GM19452 (cell line): ENCODE results near the gene NPLOC4.

ENCODE experiments used
- ATAC-seq: cut with Tn5 transposase; IDR thresholded peaks from one replicate; pipeline ENCODE4 v1.9.1; 2021; ENCODE audit not compliant: unreplicated experiment

Gene NPLOC4

DNA sequence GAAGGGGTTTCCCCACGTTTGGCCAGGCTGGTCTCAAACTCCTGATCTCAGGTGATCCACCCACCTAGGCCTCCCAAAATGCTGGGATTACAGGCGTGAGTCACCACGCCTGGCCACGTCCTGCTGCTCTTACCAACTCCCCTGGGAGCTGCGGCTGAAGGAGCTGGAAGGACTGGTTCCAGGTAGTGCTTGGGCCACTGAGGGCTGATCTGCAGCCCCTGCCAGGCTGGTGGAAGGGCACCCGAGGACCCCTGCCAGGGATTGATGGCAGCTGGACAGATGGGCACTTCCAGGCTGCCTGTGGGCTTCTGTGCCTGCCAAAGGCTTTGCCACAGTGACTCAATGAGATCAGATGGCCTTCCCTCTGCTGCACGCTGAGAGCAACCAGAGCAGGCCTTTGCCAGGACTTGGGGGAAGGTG is 27.1 kb upstream of the NPLOC4 start:
- no peak for ATAC-seq

DNA sequence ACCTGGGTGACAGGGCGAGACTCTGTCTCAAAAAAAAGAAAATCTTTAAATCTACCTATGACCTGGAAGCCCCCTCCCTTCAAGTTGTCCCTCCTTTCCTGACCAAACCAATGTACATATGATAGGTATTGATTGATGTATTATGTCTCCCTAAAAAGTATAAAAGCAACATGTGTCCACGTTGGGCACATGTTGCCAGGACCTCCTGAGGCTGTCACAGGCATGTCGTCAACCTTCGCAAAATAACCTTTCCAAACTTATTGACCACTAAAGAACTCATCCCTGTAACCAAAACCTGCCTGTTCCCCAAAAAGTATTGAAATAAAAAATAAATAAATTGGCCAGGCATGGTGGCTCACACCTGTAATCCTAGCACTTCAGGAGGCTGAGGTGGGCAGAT is 25.1 kb upstream of the NPLOC4 start:
- no peak for ATAC-seq

DNA sequence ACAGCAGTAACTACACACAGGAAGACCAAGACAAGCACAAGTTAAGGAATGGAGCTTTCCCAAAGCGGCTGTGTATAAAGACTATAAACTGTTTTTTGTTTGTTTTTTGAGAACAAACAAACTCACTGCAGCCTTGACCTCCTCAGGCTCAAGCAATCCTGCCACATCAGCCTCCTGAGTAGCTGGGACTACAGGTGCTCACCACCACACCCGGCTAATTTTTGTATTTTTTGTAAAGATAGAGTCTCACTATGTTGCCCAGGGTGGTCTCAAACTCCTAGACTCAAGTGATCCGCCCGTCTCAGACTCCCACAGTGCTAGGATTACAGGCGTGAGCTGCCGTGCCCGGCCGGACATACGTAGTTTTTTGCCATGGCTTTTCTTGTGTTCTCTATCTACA is 23.5 kb upstream of the NPLOC4 start:
- ATAC-seq: no peak

DNA sequence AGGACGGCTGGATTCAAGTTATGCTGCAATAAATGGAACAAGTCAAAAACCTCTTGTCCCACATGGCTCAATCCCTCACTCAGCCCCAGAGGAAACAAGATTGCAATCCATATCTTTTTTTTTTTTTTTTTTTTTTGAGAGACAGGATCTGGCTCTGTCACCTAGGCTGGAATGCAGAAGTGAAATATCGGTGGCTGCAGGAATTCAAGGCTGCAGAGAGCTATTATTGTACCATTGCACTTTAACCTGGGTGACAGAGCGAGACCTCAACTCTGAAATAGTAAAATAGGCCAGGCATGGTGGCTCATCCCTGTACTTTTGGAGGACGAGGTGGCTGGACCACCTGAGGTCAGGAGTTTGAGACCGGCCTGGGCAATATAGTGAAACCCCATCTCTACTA is 22.1 kb upstream of the NPLOC4 start:
- no peak for ATAC-seq

DNA sequence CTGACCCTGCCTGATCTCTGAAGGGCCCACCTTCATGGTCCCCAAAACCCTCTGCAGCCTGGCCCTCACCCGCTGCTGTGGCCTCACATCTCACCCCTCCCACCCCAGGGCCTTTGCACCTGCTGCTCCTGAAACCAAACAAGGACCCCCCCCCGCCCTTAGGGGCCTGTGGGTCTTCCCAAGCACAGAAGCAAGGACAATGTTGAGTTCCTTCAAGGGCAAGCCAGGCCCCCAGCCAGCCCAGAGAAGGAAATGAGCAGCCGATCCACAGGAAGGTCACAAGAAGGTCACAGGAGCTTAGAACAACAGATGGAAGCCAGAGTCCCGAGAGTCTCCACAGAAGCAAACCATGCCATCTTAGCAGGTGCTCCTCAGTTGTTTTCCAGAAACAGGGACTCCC is 19.9 kb upstream of the NPLOC4 start:
- ATAC-seq: no peak

DNA sequence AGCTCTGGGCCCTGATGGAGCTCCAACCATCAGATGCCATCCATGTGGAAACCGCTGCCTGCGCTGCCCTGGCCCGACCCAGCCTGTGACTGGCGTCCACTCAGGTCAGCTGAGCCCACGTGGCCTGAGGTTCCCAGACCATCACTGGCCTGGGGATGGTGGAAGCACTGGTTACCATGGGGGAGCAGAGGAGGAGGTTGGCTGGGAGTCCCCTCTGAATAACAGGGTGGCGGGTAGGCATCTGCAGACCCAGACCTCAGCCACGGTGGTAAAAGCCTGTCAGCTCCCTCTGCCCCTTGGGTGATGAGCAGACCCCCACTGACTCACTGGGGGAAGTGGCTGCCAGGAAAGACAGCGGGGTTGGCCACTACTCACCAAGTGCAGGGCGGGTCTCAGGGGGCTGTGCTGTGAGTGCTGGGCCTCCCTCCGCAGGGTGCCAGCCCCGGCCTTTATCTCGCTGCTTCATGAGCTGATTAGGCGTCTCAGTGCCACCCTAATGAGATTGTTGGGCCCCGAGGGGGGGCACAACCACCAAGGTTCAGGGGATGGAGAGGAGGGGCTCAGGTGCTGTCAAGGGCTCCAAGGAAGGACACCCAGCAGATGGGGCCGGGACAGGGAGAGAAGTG is 19.3 kb upstream of the NPLOC4 start, which contains the start of gene PDE6G:
Gene PDE6G, minus strand, starts transcription at position 425 of the 626 bp plus-strand sequence. CDS start 3,237 bp downstream, outside the sequence.
- ATAC-seq: no peak

DNA sequence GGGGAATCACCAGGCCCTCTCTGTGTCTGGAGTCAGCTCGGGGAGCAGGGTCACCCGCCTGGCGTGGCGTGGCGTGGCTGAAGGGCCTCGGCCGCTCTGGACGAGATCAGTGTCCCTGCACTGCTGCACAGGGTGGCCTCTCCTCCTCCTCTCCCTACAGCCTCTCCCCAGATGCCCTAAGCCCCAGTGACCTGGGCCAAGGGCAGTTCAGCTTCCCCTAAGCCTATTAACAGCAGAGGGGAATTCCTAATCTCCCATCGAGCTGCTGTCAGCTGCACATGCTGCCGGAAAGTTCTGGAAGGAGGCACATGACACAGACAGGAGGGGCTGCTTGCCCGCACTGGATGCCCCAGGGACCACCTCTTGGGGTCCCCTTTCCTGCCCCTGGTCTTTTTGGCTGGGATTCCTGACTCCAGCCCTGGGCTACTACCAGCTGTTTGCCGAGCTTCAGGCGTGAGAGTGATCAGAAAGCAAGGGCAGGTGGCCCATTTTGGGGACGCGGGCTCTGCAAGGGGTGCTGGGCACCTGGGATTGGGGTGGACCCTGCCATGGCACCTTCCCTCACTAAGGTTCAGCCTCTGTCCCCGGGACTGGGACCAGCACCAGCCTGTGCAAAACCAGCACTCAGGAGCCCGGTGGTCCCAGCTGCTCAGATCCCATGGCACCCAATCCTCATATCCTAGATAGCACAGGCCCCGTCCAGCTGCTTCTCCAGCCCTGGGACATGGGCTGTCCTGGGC is 18.6 kb upstream of the NPLOC4 start:
- no peak for ATAC-seq

DNA sequence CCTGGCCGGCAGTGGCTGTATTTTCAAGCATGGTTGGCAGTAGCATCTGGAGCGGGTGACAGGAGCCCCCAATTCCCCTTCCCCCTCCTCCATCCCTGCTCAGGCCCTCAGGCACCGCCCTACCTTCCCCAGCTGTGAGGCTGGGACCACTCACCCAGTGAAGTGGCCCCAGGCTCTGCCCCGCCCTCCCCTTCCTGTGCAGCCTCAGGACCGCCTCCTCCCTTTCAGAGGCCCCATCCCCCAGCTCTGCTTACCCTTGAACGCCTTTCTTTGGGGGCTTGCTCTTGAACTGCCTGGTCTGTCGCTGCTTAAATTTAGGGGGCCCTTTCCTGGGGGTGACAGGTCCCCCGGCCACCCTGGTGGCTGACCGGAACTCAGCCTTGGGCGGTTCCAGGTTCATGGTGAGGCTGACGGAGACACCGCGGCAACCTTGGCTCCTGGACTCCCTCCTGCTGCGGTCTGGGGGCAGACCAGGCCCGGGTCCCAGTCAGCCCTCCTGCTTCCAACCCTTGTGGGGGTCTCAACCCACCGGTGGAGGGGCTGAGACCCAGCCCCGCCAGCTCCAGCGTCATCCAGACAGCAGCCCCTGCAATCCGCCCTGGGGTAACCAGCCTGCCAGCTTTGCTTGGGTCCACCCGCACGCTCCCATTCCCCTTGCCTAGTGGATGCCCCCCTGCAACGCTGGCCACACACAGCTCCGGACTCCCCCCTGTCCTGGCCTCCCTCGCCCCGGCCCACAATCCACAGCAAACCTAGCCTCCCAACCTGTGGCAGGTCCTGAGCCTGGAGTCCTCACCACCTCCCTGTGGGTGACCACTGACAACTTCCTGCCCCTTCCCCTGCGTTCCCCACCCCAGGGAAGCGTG is 16.2 kb upstream of the NPLOC4 start:
- no peak for ATAC-seq

DNA sequence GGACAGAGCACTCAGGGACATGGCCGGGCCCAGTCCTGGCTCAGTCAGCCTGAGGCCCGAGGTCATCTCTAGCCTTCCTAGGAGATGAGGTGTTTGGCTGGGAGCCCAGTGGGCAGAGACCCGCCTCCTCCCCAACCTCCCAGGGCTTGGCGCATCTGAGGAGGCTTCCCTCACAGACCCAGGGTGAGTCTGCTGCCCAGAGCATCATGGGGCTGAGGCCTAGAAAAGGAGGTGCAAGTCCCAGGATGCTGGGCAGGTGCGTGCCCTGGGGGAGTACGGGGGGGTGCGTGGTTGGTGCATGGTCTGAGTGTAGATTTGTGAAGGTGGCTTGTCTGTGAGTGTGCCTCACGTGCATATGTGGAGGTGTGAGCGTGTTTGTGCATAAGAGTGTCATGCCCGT is 14.8 kb upstream of the NPLOC4 start:
- no peak for ATAC-seq

DNA sequence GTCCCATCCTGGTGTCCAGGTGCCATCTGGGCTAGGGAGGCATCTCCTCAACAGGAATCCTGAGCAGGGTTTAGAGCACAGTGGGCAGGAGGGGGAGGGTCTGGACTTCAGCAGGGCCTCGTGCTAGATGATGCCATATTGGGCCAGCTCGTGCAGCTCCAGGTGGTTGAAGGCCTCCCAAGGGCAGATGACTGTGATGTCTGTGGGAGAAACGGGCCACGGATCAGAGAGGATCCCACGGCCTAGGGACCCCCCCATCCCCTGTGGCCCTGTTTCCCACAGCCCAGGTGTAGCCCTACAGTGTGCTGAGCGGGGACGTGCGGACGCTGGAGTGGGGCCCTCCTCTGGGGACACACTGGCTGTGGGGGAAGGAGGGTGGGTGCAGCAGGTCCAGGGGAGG is 14.0 kb upstream of the NPLOC4 start:
- no peak for ATAC-seq

DNA sequence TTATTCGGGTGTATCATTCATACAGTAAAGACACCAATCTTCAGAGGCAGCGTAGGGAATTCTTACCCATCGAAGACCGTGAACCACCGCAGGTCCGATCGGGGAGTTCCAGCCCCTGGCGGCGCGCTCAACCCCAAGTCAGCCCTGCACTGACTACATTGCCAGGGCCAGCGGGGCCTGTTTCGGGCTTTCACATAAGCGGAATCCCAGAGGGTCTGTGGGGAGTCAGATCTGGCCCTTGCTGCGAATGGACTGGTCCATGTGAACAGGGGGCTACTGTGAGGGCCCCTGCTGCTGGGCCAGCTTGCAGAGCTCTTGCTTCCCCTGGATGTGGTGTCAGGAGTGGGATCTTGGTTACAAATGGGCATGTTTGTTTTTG is 11.8 kb upstream of the NPLOC4 start:
- no peak for ATAC-seq

DNA sequence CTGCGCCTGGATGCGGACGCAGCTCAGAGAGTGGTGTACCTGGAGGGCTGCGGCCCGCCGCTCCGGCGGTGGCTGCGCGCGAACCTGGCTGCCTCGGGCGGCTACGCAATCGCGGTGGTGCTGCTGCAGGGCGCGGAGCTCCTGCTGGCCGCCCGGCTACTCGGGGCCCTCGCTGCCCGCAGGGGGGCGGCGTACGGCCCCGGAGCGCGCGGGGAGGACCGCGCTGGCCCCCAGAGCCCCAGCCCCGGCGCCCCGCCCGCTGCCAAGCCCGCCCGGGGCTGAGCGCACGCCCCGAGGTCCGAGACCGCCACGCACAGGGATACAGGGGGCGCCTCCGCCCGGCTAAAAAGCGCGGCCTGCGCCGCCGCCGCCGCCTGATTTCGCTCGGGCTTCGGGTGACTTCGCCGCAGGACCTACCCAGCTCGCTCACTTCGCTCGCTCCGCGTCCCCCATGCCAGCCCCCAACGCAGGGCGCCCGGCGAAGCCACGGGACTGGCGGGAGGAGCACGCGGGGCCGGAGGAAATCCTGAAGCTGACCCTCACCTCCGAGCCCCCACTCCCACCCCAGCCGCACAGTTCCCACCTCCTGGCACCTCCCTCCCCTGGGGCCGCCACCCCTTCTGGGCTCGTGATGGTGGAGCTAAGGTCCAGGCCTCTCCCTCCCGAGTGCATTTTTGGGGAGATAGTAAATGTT is 11.2 kb upstream of the NPLOC4 start:
- no peak for ATAC-seq

DNA sequence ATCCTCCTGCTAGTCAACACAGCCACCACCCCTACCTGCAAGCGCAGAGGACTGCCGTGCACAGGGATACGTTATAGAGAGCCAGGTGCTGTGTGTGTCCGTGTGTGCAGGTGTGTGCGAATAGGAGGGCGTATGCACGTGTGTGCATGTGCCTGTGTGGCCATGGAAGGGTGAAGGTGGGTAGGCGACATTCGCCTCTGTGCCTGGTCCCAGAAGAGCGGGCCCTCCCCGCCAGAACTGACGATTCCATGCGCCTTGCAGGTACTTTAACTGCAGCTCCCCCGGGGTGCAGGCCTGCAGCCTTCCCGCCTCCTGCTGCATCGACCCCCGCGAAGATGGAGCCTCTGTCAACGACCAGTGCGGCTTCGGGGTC is 10.7 kb upstream of the NPLOC4 start:
- ATAC-seq: no peak

DNA sequence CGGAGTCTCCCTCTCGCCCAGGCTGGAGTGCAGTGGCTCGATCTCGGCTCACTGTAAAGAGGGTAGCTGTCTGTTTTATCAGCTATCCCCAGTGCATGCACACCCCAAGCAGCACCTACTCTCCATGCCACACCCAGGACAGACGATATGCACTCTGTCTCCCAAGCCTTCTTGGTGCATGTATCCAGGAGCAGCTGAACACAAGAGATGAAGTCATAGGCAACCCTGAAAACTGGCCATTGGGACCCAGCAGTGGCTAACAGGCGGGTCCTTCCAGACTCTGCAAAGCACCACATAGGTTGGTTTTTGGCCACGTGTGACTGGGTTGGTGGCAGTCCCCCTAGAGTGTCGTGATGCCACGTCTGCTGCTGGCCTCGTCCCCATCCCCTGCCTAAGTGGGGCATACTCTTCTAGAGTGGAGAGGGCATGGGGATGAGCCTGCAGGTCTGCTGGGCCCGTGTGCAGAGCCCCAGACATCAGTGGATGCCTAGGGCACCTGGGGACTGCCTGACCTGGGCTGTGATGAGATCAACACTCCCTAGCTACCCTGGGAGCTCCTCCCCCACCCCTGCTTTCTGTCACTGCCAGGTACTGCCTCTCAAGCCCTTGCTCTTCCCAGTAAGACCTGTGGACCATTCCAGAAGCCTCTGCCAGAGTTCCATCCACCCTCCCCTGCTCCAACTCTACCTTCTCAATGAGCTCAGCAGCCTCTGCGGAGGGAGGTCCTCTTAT is 10.1 kb upstream of the NPLOC4 start:
- no peak for ATAC-seq

DNA sequence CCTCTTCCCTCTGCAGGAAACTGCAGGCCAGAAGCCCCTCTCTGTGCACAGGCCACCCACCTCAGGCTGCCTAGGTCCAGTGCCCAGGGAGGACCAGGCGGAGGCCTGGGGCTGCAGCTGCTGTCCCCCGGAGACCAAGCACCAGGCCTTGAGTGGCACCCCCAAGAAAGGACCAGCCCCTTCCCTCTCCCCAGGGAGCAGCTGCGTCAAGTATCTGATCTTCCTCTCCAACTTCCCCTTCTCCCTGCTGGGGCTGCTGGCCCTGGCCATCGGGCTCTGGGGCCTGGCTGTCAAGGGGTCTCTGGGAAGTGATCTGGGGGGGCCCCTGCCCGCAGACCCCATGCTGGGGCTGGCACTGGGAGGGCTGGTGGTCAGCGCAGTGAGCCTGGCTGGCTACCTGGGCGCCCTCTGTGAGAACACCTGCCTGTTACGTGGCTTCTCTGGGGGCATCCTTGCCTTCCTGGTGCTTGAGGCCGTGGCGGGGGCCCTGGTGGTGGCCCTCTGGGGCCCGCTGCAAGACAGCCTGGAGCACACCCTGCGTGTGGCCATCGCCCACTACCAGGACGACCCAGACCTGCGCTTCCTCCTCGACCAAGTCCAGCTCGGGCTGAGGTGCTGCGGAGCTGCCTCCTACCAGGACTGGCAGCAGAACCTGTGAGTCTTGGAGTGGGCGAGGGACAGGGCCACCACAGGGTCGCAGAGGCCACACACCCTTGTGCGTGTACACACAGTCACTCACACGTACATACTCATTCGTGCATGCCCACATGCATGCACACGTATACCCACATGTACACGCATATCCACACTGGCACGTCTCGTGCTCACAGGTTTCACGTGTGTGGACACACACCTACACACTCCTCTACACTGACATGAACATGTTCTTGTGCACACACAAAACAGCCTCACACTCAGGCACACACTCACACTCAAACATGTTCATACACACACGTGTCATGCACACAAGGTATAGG is 8.4 kb upstream of the NPLOC4 start:
- no peak for ATAC-seq

DNA sequence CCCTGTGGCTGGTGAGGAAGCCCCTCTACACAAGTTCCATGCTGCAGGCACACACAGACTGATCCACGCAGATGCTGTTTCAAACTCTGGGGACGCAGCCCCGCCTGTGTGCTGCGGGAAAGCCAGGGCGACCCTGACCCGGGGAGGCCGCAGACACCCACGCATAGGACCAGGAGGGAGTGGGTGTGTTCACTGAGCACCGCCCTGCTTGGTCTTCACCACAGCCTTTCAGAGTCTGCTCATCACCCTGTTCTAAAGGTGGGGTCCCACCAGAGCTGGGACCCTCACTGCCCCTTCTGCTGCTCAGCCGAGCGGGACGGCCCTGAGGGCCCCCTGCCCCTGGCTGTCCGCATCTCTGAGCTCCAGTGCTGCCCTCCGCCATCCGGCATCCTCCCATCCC is 7.6 kb upstream of the NPLOC4 start:
- no peak for ATAC-seq

DNA sequence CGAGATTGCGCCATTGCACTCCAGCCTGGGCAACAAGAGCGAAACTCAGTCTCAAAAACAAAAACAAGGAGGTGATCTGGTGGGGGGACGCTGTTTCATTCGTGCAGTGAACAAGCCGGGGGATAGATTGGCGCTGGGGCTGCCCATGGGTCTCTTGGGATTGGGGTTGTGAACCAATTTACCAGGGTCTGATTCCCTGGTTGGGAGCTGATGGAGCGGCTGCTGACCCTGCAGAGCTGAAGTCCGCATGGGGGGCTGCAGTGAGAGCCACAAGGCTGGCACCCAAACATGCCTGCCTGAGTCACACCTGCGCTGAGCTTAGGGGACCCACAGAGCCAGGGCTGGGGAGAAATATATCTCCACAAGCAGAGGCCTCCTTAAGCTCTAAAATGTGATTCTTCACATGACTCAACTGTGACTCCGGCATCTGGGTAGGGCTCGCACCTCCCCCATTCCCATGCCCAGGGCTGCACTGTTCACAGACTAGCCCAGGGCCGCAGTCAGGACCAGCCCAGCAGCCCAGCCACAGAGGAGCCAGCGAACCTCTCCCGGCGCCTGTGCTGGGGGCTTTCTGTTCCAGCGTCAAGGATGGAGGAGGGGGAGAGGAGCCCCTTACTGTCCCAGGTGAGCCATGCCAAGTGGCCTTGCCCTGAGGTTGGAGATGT is 5.0 kb upstream of the NPLOC4 start:
- no peak for ATAC-seq

DNA sequence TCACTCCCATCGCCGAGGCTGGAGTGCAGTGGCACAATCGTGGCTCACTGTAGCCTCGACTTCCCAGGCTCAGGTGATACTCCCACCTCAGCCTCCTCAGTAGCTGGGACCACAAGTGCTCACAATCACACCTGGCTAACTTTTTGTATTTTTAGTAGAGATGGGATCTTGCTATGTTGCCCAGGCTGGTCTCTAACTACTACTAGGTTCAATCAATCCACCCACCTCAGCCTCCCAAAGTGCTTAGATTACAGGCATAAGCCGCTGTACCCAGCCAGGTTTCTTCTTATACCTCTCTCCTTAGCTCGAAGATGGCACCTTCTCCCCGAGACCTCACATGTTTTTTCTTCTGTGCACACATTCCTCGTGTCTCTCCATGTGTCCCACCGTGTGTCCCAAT is 3.1 kb upstream of the NPLOC4 start:
- ATAC-seq: no peak

DNA sequence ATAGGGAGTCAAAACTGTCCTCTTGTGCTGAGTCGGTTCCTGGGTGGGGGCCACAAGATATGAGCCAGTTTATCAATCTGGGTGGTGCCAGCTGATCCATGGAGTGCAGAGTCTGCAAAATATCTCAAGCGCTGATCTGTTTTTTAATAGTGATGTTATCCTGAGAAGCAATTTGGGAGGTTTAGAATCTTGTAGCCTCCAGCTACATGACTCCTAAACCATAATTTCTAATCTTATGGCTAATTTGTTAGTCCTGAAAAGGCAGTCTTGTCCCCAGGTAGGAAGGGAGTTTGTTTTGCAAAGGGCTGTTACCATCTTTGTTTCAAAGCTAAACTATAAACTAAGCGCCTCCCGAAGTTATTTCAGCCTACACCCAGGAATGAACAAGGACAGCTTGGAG is 1.8 kb upstream of the NPLOC4 start:
- no peak for ATAC-seq
